Measurements from ENCODE around the gene MDN1.

The MDN1 gene

DNA sequence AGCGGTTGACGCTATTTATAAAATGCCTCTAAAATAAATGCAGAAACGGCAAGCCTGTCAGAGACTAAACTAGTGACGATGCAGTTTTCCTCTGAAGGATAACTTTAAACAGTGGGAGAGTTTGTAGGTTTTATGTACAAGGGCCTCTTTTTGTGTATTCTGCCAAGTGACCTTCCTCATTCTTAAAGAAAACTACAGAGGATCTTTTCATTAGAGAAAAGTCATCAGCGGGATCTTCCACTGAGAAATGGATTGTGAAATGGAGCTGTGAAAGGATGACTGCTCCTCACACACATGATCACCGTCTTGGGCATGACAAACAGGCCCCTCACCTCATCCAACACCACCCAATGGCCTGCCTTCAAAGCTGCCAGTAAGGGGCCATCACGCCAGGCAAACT is 92.1 kb downstream of the MDN1 start:
- no peak for DNase-seq
- in situ Hi-C loops (cut with HindIII; ENCODE audit: low pct_ligation_motif_present, low pct_unique_long_range_greater_than_20kb, low sequenced_read_pairs): no loop called here

GRCh38 chr6:89724981-89725380 is 94.6 kb downstream of the MDN1 start:
- in situ Hi-C loops (cut with HindIII; ENCODE audit: low pct_ligation_motif_present, low pct_unique_long_range_greater_than_20kb, low sequenced_read_pairs): no loop called here
- DNase-seq: no peak

GRCh38 chr6:89723046-89723445 is 96.5 kb downstream of the MDN1 start:
- in situ Hi-C loops (cut with HindIII; ENCODE audit: low pct_ligation_motif_present, low pct_unique_long_range_greater_than_20kb, low sequenced_read_pairs): no loop called here
- DNase-seq: no peak

GRCh38 chr6:89716532-89716931 is 103.1 kb downstream of the MDN1 start:
- no peak for DNase-seq
- in situ Hi-C loops (cut with HindIII; ENCODE audit: low pct_ligation_motif_present, low pct_unique_long_range_greater_than_20kb, low sequenced_read_pairs): no loop called here

GRCh38 chr6:89711801-89712200 is 107.8 kb downstream of the MDN1 start:
- in situ Hi-C loops (cut with HindIII; ENCODE audit: low pct_ligation_motif_present, low pct_unique_long_range_greater_than_20kb, low sequenced_read_pairs): no loop called here
- no peak for DNase-seq

DNA sequence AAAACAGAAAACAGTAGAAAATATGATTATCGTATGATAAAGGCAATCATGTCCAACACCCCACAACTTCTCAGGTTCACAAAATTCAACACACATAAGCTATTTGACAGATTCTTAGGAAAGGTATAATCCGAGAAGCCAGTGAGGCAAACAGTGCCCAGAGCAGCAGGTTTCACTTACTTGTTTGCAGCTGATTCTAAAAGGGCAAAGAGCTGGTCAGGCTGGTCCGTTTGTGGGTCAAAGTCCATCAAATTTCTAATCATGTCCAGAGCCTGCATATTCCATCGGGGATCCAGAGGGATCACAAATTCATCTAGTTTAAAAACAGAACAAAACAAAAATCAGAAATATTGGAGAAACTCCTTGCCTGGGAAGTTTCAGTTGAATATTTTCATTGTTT is 111.3 kb downstream of the MDN1 start:
- in situ Hi-C loops (cut with HindIII; ENCODE audit: low pct_ligation_motif_present, low pct_unique_long_range_greater_than_20kb, low sequenced_read_pairs): no loop called here
- no peak for DNase-seq

- in situ Hi-C loops (cut with HindIII; ENCODE audit: low pct_ligation_motif_present, low pct_unique_long_range_greater_than_20kb, low sequenced_read_pairs): no loop called here
- no peak for DNase-seq
These were observed 111.8 kb downstream of the MDN1 start for GRCh38 chr6:89707766-89708165.

DNA sequence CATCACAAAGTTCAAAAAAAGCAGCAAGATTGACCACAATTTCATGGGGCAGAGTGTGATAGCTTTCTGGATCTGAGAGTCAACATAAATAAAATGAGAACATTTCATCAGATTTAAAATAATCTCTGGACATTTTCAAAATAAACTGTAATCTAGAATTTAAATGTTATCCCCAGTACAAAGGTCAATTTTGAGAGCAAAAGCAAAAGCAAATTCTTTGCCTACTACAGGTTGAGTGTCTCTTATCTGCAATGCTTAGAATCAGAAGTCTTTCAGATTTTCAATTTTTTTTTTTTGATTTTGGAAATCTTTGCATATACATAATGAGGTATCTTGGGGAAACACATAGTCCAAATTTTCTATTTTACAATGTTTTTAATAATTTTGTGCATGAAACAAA is 113.5 kb downstream of the MDN1 start:
- DNase-seq: no peak
- in situ Hi-C loops (cut with HindIII; ENCODE audit: low pct_ligation_motif_present, low pct_unique_long_range_greater_than_20kb, low sequenced_read_pairs): no loop called here

GRCh38 chr6:89703292-89703691 is 116.3 kb downstream of the MDN1 start:
- in situ Hi-C loops (cut with HindIII; ENCODE audit: low pct_ligation_motif_present, low pct_unique_long_range_greater_than_20kb, low sequenced_read_pairs): no loop called here
- no peak for DNase-seq

DNA sequence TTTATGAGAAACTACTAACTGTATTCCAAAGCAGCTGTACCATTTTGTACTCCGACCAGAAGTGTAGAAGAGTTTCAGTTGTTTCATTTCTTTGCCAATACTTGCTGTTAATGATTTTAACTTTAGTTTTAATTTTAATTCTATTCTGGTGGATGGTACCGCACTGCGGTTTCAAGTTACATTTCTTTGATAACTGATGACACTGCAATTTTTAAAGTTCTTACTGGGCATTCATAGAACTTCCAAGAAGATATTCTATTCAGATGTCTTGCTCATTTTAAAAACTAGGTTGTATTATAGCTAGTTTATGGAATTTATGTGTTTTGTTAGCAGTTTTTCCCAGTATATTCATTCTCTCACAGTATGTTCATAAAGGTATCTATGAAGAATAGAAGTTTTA is 117.2 kb downstream of the MDN1 start:
- no peak for DNase-seq
- in situ Hi-C loops (cut with HindIII; ENCODE audit: low pct_ligation_motif_present, low pct_unique_long_range_greater_than_20kb, low sequenced_read_pairs): no loop called here

- in situ Hi-C loops (cut with HindIII; ENCODE audit: low pct_ligation_motif_present, low pct_unique_long_range_greater_than_20kb, low sequenced_read_pairs): no loop called here
- DNase-seq: no peak
These were observed 123.9 kb downstream of the MDN1 start for GRCh38 chr6:89695667-89696066.

- in situ Hi-C loops (cut with HindIII; ENCODE audit: low pct_ligation_motif_present, low pct_unique_long_range_greater_than_20kb, low sequenced_read_pairs): no loop called here
- DNase-seq: no peak
These were observed 125.2 kb downstream of the MDN1 start for GRCh38 chr6:89694428-89694827.

GRCh38 chr6:89693207-89693606 is 126.4 kb downstream of the MDN1 start:
- in situ Hi-C loops (cut with HindIII; ENCODE audit: low pct_ligation_motif_present, low pct_unique_long_range_greater_than_20kb, low sequenced_read_pairs): no loop called here
- no peak for DNase-seq

GRCh38 chr6:89692256-89692655 is 127.3 kb downstream of the MDN1 start:
- in situ Hi-C loops (cut with HindIII; ENCODE audit: low pct_ligation_motif_present, low pct_unique_long_range_greater_than_20kb, low sequenced_read_pairs): no loop called here
- no peak for DNase-seq

- DNase-seq: no peak
- in situ Hi-C loops (cut with HindIII; ENCODE audit: low pct_ligation_motif_present, low pct_unique_long_range_greater_than_20kb, low sequenced_read_pairs): no loop called here
These were observed 128.7 kb downstream of the MDN1 start for GRCh38 chr6:89690944-89691324.

DNA sequence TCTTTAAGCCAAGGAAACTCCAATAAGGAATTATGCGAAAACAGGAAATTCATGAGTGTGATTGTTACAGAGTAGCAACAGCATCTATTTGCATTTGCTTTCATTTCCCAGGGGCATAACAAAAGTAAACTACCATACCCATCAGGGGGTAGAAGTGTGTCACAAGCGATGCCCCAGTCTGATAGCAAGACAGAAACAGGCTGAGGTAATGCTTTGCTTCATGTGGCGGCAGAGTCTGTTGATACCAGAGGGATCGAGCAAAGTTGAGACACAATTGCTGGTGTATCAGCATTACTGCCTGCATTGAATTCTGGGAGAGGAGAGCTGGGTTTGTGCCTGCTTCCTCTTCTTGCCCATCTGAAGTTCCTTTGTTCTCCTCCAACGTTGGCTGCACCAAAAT is 129.9 kb downstream of the MDN1 start:
- no peak for DNase-seq

GRCh38 chr6:89688328-89688727 is 131.3 kb downstream of the MDN1 start:
- in situ Hi-C loops (cut with HindIII; ENCODE audit: low pct_ligation_motif_present, low pct_unique_long_range_greater_than_20kb, low sequenced_read_pairs): no loop called here
- no peak for DNase-seq

More for the DNA sequence above, 129.9 kb downstream of the MDN1 start:
- in situ Hi-C loops (cut with HindIII; ENCODE audit: low pct_ligation_motif_present, low pct_unique_long_range_greater_than_20kb, low sequenced_read_pairs): no loop called here

DNA sequence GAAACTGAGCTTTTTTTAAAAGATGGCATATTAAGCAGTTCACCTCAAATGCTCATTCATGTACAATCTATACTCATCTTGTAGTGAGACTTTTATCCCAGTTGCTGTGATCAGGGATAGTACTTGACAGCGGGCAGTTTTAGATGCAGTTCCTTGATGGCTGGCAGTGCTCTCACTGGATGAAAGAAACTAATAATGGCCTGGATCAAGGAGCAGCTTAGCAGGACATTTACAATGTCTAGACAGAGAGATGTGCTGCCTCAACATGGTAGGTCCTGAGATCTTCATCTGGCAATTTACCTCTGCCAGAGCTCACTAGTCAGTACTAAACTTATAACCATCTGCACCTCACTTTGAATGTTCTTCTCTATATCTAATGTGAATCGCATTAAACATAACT is 134.3 kb downstream of the MDN1 start:
- no peak for DNase-seq
- in situ Hi-C loops (cut with HindIII; ENCODE audit: low pct_ligation_motif_present, low pct_unique_long_range_greater_than_20kb, low sequenced_read_pairs): no loop called here

GRCh38 chr6:89682991-89683390 is 136.6 kb downstream of the MDN1 start:
- in situ Hi-C loops (cut with HindIII; ENCODE audit: low pct_ligation_motif_present, low pct_unique_long_range_greater_than_20kb, low sequenced_read_pairs): no loop called here
- DNase-seq: no peak

GRCh38 chr6:89681983-89682564 is 137.5 kb downstream of the MDN1 start:
- in situ Hi-C loops (cut with HindIII; ENCODE audit: low pct_ligation_motif_present, low pct_unique_long_range_greater_than_20kb, low sequenced_read_pairs): no loop called here
- no peak for DNase-seq

DNA sequence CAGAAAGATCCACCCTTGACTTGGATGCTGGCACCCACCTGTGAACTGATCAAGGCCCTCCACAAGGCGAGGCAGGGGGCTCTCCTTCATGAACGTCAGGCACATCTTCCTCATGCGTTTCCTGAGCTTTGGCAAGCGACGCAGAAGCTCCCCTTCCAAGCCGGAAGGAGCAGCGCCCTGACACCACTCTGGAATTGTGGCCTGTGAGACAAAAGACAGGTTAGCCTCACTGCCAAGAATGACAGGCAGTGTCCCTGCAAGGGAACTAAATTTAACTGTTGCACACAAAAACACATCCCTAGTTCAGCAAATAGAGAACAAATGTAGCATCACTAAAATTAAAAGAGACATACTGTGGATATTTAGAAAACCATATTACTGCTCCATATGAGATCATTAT is 139.0 kb downstream of the MDN1 start:
- no peak for DNase-seq
- in situ Hi-C loops (cut with HindIII; ENCODE audit: low pct_ligation_motif_present, low pct_unique_long_range_greater_than_20kb, low sequenced_read_pairs): no loop called here

Data from ACHN (cell line).